NCI-H82 treated with DMSO at 0.1 percent for 48 hours (cell line): ENCODE data around the gene POLR2F.

ENCODE experiments used
- DNase-seq: peaks from one replicate; lab custom pipeline; 2025; ENCODE audit not compliant: unreplicated experiment; lab: John Stamatoyannopoulos, UW

POLR2F gene

DNA sequence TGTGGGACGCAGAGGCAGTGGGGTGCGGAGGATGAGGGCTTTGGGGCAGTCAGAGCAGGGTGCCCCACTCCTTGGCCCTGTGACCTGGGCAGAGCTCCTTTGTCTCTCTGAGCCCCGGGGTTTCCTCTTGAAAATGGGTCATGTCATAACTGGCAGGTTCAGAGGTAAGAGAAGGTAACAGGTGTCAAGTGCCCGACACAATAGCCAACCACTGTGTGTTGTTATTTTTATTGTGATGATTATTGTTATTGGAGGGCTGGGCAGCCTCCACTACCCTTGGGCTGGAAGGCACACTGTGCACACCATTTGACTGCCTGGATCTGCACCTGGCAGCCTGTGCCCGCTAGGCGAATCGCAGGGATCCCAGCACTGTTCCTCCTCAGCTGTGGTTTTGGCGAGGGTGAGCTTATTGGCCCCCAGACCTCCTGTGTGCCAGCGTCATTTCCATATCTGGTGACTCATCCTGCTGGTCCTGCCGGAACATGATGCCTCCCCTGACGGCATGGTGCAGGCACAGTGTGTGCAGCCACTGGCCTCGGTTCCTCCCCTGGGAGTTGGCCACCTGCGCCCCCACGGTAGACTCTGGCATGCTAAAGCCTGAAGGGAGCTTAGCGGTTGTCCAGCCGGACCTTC, 46.3 kb downstream of the POLR2F start:
- no peak for DNase-seq

DNA sequence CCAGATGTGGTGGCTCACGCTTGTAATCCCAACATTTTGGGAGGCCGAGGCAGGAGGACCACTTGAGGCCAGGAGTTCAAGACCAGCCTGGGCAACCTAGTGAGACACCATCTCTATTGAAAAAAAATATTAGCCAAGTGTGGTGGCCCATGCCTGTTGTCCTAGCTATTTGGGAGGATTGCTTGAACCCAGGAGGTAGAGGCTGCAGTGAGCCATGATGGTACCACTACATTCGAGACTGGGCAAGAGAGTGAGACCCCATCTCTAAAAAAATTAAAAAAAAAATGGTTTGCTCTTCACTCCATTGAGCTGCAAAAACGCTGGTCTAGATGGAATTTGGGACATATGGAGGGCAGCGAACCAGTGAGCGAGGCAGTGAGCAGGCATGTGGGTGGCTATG, 52.4 kb downstream of the POLR2F start:
- no peak for DNase-seq

DNA sequence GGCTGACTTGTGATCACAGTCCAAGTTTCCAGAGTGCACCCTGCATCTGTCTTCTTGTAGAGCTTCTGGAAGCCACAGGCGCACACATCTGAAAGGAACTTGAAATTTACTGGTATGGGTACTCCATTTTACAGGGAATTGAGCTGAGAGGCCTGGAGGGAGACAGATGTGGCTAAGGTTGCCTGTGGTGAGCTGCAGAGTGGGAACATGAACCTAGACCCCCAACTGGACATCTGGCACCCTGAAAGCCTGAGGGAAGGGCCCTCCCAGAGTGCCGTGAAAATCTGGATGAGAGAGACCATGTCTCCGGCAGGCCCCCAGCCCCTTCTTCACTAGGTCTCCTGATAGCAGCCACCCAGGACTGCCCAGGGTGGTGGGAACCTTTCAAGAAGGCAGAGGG, 53.4 kb downstream of the POLR2F start:
- no peak for DNase-seq

DNA sequence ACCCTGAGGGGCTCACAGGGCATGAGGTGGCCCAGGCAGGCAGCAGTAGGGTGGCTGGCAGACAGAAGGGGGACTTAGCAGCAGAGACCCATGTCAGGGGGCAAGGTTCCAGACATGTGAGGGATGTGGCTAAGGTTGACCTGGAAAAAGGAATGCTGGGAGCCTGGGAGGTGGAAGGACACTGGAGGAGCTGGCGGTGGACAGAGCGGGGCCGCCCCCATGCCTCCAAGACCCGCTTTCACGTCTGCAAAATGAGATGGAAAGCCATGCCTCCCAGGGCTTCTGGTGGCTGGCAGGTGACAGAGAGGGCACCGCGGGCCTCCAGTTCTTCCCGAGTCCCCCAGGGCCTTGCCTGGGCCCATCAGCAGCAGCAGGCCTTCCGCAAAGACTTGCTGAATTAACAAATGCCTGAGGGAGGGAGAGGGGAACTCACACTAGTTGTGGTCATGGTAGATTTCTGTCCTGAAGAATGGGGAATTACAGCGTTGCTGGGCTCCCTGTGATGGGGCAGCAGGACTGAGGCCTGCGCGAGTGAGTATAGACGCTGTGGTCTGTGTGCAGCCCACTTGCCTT, 53.9 kb downstream of the POLR2F start:
- no peak for DNase-seq

DNA sequence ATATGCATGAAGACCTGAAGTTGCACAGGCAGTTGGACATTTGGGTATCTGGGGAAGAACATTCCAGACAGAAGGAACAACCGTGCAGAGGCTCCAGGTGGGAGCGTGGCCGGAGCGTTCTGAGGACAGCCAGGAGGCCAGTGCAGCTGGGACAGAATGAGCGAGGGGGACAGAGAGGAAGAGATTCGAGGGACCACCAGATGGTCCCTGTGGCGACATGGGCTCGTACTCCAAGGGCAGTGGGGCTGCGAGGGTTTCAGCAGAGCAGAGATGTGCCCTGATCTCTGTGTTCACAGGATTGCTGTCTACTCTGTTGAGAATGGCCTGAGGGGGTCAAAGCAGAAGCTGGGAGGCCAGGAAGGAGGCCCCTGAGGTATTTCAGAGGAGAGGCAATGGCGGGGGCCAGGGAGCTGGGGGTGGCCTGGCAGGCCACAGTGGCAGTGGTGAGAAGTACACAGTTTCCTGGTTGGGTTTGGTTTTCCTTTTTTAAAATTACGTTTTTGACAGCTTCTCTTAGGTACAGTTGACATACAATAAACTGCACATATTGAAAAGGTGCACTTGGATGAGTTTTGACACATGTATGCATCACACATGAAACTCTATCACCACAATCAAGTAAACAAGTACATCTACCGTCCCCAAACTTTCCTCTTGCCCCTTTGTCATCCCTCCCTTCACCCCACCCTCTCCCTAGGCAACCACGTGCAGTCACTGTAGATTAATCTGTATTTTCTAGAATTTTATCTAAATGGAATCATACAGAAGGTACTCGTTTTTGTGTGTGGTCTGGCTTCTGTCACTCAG, 55.7 kb downstream of the POLR2F start:
- no peak for DNase-seq

DNA sequence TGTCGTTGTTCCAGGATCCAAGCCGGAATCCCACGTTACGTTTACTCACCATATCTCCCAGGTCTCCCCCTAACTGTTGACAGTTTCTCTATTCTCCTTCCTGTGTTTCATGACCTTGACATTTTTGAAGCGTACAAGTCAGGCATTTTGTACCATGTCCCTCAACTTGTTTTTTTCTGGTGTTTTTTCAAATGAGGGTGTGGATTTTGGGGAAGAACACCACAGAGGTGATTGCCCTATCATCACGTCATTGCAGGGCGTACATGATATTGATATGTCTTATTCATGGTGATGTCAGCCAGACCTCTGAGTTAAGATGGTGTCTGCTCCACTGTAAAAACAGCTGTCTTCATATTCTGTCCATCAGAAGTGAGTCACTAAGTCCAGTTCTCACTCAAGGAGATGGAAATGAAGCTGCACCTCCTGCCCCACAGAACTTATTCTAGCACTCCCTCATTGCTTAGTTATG, 59.1 kb downstream of the POLR2F start:
- no peak for DNase-seq

DNA sequence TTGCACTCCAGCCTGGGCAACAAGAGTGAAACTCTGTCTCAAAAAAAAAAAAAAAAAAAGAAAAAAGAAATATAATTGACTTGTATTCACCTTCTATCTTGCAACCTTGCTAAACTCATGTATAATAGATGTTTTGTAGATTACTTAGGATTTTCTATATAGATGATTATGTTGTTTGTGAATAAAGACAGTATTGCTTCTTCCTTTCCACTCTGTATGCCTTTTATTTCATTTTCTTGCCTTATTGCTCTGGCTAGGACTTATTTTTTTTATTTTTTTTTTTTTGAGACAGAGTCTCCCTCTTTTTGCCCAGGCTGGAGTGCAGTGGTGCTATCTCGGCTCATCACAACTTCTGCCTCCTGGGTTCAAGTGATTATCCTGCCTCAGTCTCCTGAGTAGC, 60.6 kb downstream of the POLR2F start:
- DNase-seq = no peak

DNA sequence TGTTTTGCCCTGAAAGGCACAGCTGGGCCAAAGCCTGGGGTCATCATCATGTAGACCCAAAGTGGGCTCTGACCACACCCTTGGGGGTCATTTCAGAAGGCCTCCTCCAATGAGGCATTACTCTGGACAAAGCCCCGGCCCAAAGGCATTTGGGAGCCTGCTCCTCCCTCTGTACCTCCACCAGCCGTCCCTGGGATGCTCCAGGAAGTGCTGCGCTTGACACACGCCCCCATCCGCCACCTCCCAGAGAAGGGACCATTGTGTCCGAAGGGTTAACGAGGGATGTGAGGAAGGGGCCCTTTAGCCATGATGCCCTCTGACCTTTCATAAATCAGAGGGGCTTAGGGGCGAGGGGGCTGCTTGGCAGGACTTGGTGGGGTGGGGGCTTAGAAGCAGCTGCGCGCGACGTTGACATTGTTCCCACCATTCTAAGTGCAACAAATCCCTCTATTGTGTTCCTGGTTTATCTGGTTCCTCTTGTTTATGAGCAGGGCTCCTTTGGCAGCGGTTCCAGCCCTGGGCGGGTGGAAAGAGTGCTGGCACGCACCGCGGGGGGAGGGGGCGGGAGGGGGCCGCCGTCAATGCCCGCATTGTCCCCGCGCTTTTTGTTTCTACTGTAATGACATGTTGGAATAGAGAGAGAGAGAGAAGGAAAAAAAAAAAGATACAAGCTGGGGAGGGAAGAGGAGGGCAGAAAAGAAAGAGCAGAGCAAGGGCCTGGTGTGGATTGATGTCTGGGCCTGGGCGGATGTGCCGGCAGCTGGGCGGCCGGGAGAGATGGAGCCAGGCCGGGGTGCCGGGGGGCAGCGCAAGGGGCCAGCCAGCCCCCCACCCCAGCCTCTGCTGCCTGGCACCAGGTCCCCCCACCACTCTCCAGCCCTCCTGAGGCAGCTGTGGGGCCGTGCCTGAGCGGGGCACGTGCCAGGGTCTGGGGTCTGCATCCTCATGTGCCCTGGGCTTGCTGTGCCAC, 63.0 kb downstream of the POLR2F start:
- no peak for DNase-seq

DNA sequence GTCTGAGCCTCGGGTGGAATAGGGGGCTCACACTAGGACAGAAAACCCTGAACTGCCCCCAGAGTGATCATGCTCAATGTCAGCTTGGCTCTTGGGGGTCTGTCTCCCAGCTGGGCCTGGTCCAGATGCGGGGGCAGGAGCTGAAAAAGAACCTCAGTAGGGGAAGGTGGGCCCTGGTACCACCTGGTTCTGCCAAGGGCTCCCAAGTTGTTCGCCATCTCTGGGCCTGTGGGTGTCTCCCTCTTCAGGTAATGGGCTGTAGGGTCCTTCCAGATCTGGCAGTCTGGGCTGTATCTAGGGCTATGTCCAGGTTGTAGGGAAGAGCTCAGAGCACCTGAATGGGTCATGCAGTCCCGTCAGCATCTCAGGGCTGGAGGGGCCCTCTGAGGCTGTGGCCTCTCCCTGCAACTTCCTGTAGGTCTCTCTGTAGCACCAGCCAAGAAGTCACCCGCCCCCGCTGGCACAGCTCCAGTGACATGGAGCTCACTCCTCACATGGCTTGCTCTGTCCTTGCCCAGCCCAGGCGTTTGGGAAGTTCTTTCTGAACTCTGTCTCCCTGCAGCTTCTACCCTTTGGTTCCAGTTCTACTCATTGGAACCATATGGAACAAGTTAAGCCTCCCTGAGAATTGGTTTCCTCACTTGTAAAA, 63.9 kb downstream of the POLR2F start:
- no peak for DNase-seq

DNA sequence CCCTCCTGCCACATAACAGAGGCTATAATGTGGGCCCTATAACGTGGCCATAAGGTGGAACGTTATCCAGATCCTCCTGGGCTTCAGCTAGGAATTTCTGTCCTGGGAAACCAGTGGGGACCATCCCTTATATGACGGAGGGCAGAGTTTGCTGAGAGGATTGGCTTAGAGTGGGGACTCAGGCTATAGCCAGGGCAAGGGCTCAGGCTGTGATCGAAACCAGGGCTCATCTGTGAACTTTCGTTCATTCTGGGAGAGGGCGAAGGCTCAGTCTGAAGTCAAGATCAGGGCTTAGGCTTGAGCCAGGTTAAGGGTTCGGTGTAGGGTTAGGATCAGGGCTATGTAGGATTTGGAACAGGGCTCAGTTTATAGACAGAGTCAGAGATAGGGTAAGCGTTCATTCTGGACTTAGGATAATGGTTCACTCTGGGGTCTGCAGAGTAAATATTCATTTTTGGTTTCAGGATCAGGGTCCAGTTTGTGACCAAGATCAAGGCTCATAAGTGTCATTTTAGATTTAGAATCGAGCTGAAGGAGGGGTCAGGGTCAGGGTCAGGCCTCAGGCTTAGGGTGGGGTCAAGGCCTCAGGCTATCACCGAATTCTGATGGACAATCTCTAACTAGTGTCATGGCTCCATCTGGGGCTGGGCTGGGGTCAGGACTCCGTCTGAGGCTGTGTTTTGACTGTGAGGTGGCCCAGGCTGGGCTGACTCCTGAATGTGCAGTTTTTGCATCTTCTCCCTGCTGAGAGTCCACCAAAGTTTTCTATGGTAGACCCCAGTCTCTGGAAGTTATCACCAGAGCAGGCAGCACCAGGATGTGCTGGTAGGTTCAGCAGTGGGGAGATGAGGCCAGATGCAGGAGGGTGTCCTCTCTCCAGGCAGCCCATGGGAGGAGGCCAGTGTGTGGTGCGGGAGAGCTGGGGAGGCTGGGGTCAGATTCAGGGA, 64.7 kb downstream of the POLR2F start:
- no peak for DNase-seq
